Left renal cortex interstitium (tissue), 4 donors: ENCODE measurements around the gene TTC7B. TPM values are rescaled to one million over a fixed set of nuclear protein-coding genes. Genes with fewer than 3 reads are reported as not detected.
A peak's percentile ranks its signal among the peaks of the same experiment; 100 is the strongest.

Experiments
- DNase-seq, 4 donors: peaks; one replicate each; pipeline ENCODE4 v3.0.0-alpha.2; 2013; ENCODE audit warnings: low read depth in 4 of 4, low spot score in 2 of 4, missing footprints in 1 of 4
- polyA plus RNA-seq, 4 donors: library from polyadenylated mRNA; unstranded; fragments of 120-200 nt; gene quantifications; one replicate each; pipeline ENCODE4 v1.2.1, GENCODE V29; 2013; ENCODE audit not compliant: insufficient read length in 4 of 4

Gene TTC7B
- polyA plus RNA-seq, 4 donors, result 42.1 to 52.1 (median 45.3) TPM

GRCh38 chr14:90627478-90627877 is 188.8 kb downstream of the TTC7B start:
- DNase-seq, result peak in 1 of 4 donors; percentile 37

- no peak for DNase-seq
Observed at GRCh38 chr14:90626550-90626949, 189.7 kb downstream of the TTC7B start.

GRCh38 chr14:90625445-90625844 is 190.8 kb downstream of the TTC7B start:
- DNase-seq, result no peak

- no peak for DNase-seq
Observed at GRCh38 chr14:90624732-90625400, 191.4 kb downstream of the TTC7B start.

DNA sequence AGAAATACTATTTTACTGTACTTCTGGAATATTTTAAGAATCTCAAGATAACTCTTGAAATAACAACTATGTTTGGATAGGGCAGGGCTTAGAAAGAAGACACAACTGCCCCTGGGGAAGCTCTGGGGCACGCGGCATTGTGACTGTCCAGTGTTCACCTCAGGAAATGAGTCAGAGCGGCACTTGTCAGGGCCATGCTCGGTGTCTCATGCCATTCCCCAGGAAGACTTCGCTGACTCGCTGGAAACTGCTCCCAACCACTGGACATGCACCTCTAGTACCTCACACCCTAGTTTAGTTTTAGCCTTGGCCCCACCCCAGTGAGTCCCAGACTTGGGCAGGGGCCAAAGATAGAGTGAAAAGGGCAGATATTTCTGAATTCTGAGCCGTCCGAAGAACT is 192.0 kb downstream of the TTC7B start:
- no peak for DNase-seq

GRCh38 chr14:90621201-90621600 is 195.0 kb downstream of the TTC7B start:
- no peak for DNase-seq

DNA sequence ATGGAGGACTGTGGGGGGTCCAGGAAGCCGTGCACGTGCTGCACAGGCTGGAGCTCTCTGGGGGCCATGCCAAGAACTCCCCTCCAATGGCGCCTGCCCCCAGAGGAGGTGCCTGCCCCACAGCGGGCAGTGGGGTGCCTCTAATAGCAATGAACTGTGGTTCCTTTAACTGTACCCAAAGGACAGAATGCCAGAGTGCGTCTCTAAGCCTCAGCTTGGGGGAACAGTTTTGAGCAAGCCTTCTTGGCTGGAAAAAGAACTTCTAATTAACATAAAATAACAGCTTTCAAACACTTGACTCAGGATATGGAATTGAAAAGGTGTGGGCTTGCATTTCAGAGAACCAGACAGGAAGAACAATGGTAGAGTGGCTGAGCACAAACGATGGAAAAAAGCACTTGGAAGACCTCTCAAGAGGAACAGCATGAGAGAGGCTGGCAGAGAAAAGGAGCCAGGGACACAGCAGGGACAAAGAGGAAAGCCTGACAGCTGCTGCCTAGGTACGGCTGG is 195.6 kb downstream of the TTC7B start:
- DNase-seq, result no peak

DNA sequence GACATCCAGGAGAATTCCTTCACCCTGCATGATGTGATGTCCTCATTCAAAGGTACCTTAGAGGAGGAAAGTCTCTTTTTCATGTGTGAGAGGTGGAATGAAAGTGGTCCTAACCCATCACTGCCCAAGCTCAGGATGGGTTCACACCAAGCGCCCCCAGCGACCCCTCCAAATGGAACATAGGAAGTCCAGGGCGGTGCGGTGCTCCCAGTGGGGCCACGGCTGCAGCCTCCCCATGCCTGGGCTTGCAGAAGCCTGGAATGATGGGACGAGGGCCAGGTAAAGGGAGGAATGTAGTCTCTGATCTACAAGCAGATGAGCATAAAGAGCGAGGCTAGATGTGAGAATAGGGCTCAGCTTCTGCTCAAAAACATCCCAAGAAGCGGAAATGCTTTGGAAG is 196.3 kb downstream of the TTC7B start:
- DNase-seq, result no peak

DNA sequence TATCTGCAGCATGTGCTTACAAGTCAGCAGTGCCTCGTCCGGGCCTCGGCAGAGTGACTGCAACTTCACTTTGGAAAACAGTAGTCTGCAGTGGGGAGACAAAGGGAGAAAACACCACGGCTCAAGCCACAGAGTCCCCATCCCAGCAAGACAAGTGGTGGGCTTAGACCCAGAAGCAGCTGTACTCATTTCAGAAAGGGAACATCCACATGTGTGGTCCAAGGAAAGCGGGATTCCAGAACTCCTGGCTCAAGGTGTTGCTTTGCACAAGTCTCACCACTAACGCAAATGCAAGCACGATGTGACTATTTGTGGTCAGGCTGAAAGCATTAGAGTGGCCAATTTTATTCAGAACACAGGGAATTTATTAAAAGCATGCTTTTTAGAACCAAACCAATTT is 198.3 kb downstream of the TTC7B start:
- no peak for DNase-seq

GRCh38 chr14:90616881-90617280 is 199.3 kb downstream of the TTC7B start:
- DNase-seq, result no peak

DNA sequence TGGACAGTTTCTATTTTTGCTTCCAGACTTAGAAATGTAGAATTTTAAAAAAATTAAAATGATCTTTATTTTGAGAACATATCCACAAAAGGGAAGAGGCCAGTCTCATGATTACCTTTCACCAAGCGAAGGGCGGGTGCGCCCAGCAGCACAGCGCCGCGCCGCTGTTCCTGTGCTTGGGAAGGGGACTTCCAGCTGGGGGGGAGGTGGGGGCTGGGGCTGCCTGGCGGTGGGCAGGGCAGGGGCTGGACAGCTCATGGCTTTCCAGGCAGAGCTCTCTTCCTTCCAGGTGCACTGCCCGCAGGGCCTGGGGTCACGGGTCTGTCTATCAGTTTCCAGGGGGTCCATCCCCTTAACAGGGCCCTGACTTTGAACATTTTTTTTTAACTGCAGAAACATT is 199.9 kb downstream of the TTC7B start:
- DNase-seq, result no peak

DNA sequence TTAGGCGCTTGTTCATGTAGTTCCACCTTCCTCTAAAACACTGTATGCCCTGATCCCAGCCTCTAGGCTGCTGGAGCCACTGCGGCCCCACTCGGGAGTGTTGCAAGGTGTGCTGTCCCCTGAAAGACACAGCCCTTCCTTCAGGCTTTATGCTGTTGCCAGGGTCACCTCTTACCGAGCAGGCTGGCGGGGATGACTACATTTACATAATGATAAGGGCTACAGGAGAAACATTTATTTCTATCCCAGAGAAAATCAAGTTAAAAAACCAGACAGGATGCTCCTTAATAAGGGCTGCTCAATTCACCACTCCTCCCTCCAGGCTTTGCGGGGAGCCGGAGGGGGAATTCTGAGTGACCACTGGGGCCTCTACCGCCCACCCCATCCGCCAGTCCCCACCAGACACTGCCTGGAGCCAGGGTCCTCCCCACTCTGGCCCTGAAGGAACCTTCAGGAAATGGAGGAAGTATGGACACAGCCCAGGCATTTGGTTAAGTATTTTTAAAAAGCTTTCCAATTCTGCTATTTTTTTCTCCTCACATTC is 200.6 kb downstream of the TTC7B start:
- no peak for DNase-seq

- no peak for DNase-seq
Observed at GRCh38 chr14:90614696-90615516, 201.3 kb downstream of the TTC7B start.

DNA sequence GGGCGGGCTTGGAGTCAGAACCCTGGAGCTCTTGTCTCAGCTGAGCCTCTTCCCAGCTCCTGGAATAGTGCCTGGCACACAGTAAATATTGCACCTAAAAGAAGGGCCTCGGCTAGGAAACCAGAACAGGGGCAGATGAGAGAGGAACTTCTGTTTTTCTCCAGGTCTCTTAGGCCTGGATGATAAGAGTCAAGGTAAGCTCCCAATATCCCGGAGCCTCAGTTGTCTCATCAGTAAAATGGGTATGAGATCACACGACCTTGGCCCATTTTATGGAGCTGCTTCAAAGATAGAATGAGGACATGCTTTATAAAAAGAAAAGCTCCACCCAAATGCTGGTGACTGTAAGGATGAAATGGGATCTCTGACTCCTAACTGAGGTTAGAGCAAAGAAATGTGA is 202.2 kb downstream of the TTC7B start:
- no peak for DNase-seq

GRCh38 chr14:90613453-90613852 is 202.8 kb downstream of the TTC7B start:
- no peak for DNase-seq

DNA sequence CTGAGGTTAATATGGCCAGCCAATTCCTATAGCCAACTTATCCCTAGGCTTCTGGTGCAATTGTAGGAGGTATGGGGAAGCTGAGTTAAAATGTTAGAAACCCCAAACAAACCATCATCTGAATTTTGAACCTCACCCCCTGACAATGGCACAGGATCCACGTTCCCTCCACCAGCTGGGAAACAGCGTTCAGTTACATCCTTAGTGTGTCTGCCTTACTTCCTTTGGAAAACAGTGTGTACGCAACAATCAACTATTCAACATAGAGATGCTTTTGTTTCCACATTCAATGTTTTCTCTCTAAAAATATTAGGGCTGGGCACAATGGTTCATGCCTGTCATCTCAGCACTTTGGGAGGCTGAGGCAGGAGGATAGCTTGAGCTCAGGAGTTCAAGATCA is 203.4 kb downstream of the TTC7B start:
- no peak for DNase-seq

DNA sequence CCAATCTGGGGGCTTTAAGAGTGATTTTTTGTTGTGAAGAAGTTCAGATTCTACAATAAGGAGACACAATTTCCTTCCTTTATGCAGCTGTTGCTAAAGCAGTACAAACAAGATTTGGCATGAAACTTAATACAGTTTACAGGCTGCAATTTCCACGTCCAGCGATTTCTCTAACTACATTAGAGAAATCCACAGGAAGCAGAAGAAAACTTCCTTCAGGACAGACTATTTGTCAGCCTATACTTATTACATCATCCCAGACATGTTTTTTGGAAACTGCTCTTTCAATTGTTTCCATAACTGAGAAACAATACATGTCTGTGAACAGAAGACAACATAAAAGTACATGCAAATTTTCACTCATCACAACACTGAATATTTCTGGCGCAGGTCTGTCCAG is 204.3 kb downstream of the TTC7B start:
- no peak for DNase-seq

GRCh38 chr14:90611501-90611900 is 204.7 kb downstream of the TTC7B start:
- no peak for DNase-seq

- DNase-seq, result no peak
Observed at GRCh38 chr14:90610346-90611040, 205.7 kb downstream of the TTC7B start.

DNA sequence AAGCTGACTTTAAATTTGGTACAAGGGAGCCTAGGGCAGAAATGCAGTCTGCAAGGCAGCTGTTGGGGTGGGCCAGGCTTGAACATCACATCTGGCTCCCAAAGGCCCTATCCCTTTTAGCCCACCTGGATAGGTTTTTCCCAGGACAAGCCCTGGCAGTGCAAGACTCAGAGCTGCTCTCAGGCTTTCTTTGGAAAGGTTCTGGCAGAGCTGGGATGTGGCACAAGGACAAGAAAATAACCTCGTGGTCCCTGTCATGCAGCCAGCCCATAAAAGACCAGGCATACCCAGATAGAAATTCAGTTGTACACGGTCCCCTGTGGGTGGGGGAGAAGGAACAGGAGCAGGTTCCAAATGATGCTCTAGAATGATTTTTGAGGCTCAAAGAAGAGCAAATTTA is 206.9 kb downstream of the TTC7B start:
- no peak for DNase-seq

GRCh38 chr14:90608929-90609341 is 207.3 kb downstream of the TTC7B start:
- DNase-seq, result no peak
